Gastroesophageal sphincter (tissue), 4 donors: ENCODE data around the gene SPRN. TPM values are rescaled to one million over a fixed set of nuclear protein-coding genes. Genes with fewer than 3 reads are reported as not detected.

Experiments used
- ATAC-seq: fragments of 150-250 bp; one replicate; pipeline ENCODE4 v1.9.1; 2016; ENCODE audit warnings: mild to moderate bottlenecking, moderate library complexity
- H3K27ac ChIP-seq, 4 donors: fragments of 200-600 bp; sonication (generic) in 3 of 4; 1 replicate in 3 of 4; 2 replicates in 1 of 4; pipeline ENCODE4 v1.5.1; 2016 to 2019
- H3K27me3 ChIP-seq: fragments of 200-600 bp; sonication (generic); one replicate; pipeline ENCODE4 v1.5.1; 2019
- H3K36me3 ChIP-seq, 2 donors: fragments of 200-600 bp; sonication (generic); one replicate each; pipeline ENCODE4 v1.5.1; 2019; ENCODE audit warnings: control low read depth in 1 of 2
- H3K4me1 ChIP-seq, 3 donors: fragments of 200-600 bp; sonication (generic); 1 replicate in 2 of 3; 2 replicates in 1 of 3; pipeline ENCODE4 v1.5.1; 2016 to 2019; ENCODE audit warnings: control low read depth in 2 of 3
- H3K4me3 ChIP-seq, 2 donors: fragments of 200-600 bp; sonication (generic); one replicate each; pipeline ENCODE4 v1.5.1; 2019; ENCODE audit warnings: mild to moderate bottlenecking in 1 of 2, moderate library complexity in 1 of 2
- H3K9me3 ChIP-seq, 3 donors: fragments of 200-600 bp; sonication (generic); one replicate each; pipeline ENCODE4 v1.5.1; 2017 to 2019; ENCODE audit warnings: control low read depth in 2 of 3
- CTCF ChIP-seq, 4 experiments: fragments of 200-600 bp in 2 of 4; fragments of 450-650 bp in 2 of 4; sonication (generic) in 1 of 4; IDR thresholded peaks; one replicate each; pipeline ENCODE4 v1.5.1; 2017 to 2019; ENCODE audit warnings: antibody characterized with exemption in 4 of 4, mild to moderate bottlenecking in 2 of 4, moderate library complexity in 2 of 4
- EP300 ChIP-seq: sonication (generic); formaldehyde crosslinking; IDR thresholded peaks from one replicate; pipeline ENCODE4 v1.6.1; 2017; ENCODE audit warnings: antibody characterized with exemption, mild to moderate bottlenecking
- POLR2A ChIP-seq, 2 donors: fragments of 450-650 bp; IDR thresholded peaks; one replicate each; pipeline ENCODE4 v1.6.1; 2017; ENCODE audit warnings: antibody characterized with exemption in 2 of 2, mild to moderate bottlenecking in 2 of 2, moderate library complexity in 1 of 2
- POLR2AphosphoS5 ChIP-seq: sonication (generic); formaldehyde crosslinking; IDR thresholded peaks from one replicate; pipeline ENCODE4 v1.6.1; 2017; ENCODE audit warnings: antibody characterized with exemption
- WGBS, 2 donors: methylation state at CpG; one replicate each; pipeline ENCODE4 v1.1.5; 2018; ENCODE audit warnings: low coverage in 1 of 2; 5-methylcytosine and 5-hydroxymethylcytosine counted together
- total RNA-seq, 4 donors: library from RNA; depleted of rRNA; stranded (reverse); fragments of >200 nt; gene quantifications; one replicate each; pipeline ENCODE4 v1.1.0, GENCODE V29; 2016

The SPRN gene
- total RNA-seq, 4 donors from 2014 or later = 0.12 to 0.35 TPM; not detected in 2

GRCh38 chr10:133405844-133406527 lies 18.4 kb downstream of the SPRN start:
- Histone ChIP-seq H3K27ac (no peak overlapping the region), H3K36me3 (peaks cover 0 to 97% of the 10 kb centered on the region in 2 donors), H3K27me3 (no peaks in the 10 kb centered on the region), H3K9me3 (peaks cover 0 to 10% (median 0%) of the 10 kb centered on the region in 3 donors), H3K4me3 (no peak overlapping the region), H3K4me1 (no peaks in the 10 kb centered on the region)
- 94 to 97% methylated on average over 3 to 8 of the region's 8 CpGs for WGBS, 2 donors
- TF ChIP-seq POLR2A (IDR thresholded peaks at IDR 0.05) (no peak), POLR2AphosphoS5 (no peak), EP300 (no peak), CTCF (IDR thresholded peaks at IDR 0.05) (no peak)
- no peak for ATAC-seq

- no peaks in the 10 kb centered on the region for H3K27me3 ChIP-seq
- no peaks in the 10 kb centered on the region for H3K4me1 ChIP-seq
- H3K9me3 ChIP-seq = peaks cover 0 to 3% (median 0%) of the 10 kb centered on the region in 3 donors
- ATAC-seq = no peak
- WGBS, 2 donors = 59% methylated on average over 2 of the region's 2 CpGs
- TF ChIP-seq EP300 (no peak), POLR2A (IDR thresholded peaks at IDR 0.05) (no peak), POLR2AphosphoS5 (no peak), CTCF (IDR thresholded peaks at IDR 0.05) (no peak)
- peaks cover 0 to 97% of the 10 kb centered on the region in 2 donors for H3K36me3 ChIP-seq
- no peak overlapping the region for H3K27ac ChIP-seq
- no peak overlapping the region for H3K4me3 ChIP-seq
Observed at GRCh38 chr10:133405272-133405671, 19.2 kb downstream of the SPRN start.

DNA sequence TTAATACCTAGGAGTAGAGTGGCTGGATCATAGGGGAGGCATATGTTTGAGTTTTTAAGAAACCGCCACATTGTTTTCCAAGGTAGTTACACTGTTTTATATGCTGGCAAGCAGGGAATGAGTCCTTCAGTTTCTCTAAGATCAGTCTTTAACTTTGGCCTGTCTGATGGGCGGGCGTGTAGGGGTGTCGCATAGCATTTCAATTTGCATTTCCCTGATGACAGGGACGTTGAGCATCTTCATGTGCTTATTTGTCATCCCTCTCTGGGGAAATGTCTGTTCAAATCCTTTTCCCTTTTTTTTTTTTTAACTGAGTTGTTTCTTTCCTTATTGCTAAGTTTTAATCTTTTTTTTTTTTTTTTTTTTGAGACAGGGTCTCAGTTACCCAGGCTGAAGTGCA lies 20.6 kb downstream of the SPRN start:
- ATAC-seq = no peak
- no peak overlapping the region for H3K4me3 ChIP-seq
- 89 to 90% methylated on average over 5 of the region's 5 CpGs for WGBS, 2 donors
- no peaks in the 10 kb centered on the region for H3K27me3 ChIP-seq
- peaks cover 0 to 97% of the 10 kb centered on the region in 2 donors for H3K36me3 ChIP-seq
- H3K9me3 ChIP-seq = no peaks in the 10 kb centered on the region
- no peak overlapping the region for H3K27ac ChIP-seq
- H3K4me1 ChIP-seq = no peaks in the 10 kb centered on the region
- TF ChIP-seq POLR2AphosphoS5 (no peak), CTCF (IDR thresholded peaks at IDR 0.05) (no peak), POLR2A (IDR thresholded peaks at IDR 0.05) (no peak), EP300 (no peak)

- no peaks in the 10 kb centered on the region for H3K27me3 ChIP-seq
- no peaks in the 10 kb centered on the region for H3K4me1 ChIP-seq
- no peaks in the 10 kb centered on the region for H3K9me3 ChIP-seq
- TF ChIP-seq POLR2A (IDR thresholded peaks at IDR 0.05) (no peak), POLR2AphosphoS5 (no peak), EP300 (no peak), CTCF (IDR thresholded peaks at IDR 0.05) (no peak)
- no peak overlapping the region for H3K4me3 ChIP-seq
- H3K36me3 ChIP-seq = peaks cover 0 to 97% of the 10 kb centered on the region in 2 donors
- H3K27ac ChIP-seq = no peak overlapping the region
- no peak for ATAC-seq
- WGBS, 2 donors = 67 to 91% methylated on average over 6 to 14 of the region's 16 CpGs
Observed at GRCh38 chr10:133403359-133403758, 21.1 kb downstream of the SPRN start.
